Progenitor cell of endocrine pancreas (in vitro differentiated cells): ENCODE measurements around the gene ZNF765. TPM values are rescaled to one million over a fixed set of nuclear protein-coding genes. Genes with fewer than 3 reads are reported as not detected.
A peak's percentile ranks its signal among the peaks of the same experiment; 100 is the strongest.
"Not testable (repeated sequence)": the region's sequence is repeated elsewhere in the genome, so short reads cannot be mapped to it uniquely, and the experiment has no call there.

Experiments
- DNase-seq: peaks from one replicate; pipeline ENCODE4 v3.0.0; 2021; ENCODE audit warnings: low spot score; ENCODE audit not compliant: unreplicated experiment
- H3K27ac Mint-ChIP-seq: 2 replicates; pipeline ENCODE4 v1.8.0; 2021; ENCODE audit warnings: mild to moderate bottlenecking, moderate library complexity, mixed read lengths
- H3K27me3 Mint-ChIP-seq: 2 replicates; pipeline ENCODE4 v1.8.0; 2021; ENCODE audit warnings: mixed read lengths
- H3K36me3 Mint-ChIP-seq: 2 replicates; pipeline ENCODE4 v1.8.0; 2022; ENCODE audit warnings: mixed read lengths; ENCODE audit not compliant: insufficient read depth
- H3K4me1 Mint-ChIP-seq: 2 replicates; pipeline ENCODE4 v1.8.0; 2021; ENCODE audit warnings: low read depth, mixed read lengths
- H3K4me3 Mint-ChIP-seq: 2 replicates; pipeline ENCODE4 v1.8.0; 2021; ENCODE audit warnings: low read depth, mild to moderate bottlenecking, moderate library complexity, mixed read lengths
- H3K9me3 Mint-ChIP-seq: 2 replicates; pipeline ENCODE4 v1.8.0; 2021; ENCODE audit warnings: low read depth, mixed read lengths
- CTCF ChIP-seq: fragments of 200-600 bp; sonication (generic); IDR thresholded peaks from one replicate; pipeline ENCODE4 v1.5.0; 2021; ENCODE audit warnings: antibody characterized with exemption, mild to moderate bottlenecking; ENCODE audit not compliant: unreplicated experiment
- long read RNA-seq: library from polyadenylated mRNA; unstranded; transcript quantifications from one replicate; pipeline ENCODE4 v2.0.0, GENCODE V29; 2020
- total RNA-seq: library from RNA; stranded (reverse); gene quantifications from 2 replicates; pipeline ENCODE4 v1.2.1, GENCODE V29; 2021

Gene ZNF765
- total RNA-seq: 29.8 and 32.9 TPM in 2 replicates
- long read RNA-seq, full-length matches to known transcripts: 19 of 80 reads
- long read RNA-seq, partial matches to known transcripts: 7 of 80 reads
- long read RNA-seq, other reads (novel, unspliced or antisense): 54 of 80 reads

GRCh38 chr19:53394974-53395839 lies at the start of gene ZNF765:
Gene ZNF765, plus strand, starts transcription at chr19:53395149. Its CDS starts 2,867 bp downstream, at chr19:53398016.
- Mint-ChIP-seq H3K9me3 (no peaks in the 10 kb centered on the region), H3K4me3 (peak within 1 kb of the TSS; percentile 98), H3K27me3 (no peaks in the 10 kb centered on the region), H3K27ac (peak within 1 kb of the TSS; percentile 99), H3K4me1 (peaks cover 23% of the 10 kb centered on the region), H3K36me3 (peaks cover 7% of the 10 kb centered on the region)
- DNase-seq: peak; percentile 95
- peak; percentile 57 for TF ChIP-seq CTCF

- Mint-ChIP-seq H3K4me1 (no peaks in the 10 kb centered on the region), H3K27ac (peak overlapping the region; percentile 21), H3K4me3 (no peak overlapping the region), H3K36me3 (peaks cover 61% of the 10 kb centered on the region), H3K27me3 (no peaks in the 10 kb centered on the region), H3K9me3 (peaks cover 57% of the 10 kb centered on the region)
- no peak for TF ChIP-seq CTCF
- no peak for DNase-seq
These were observed 39.2 kb upstream of the ZNF765 start for GRCh38 chr19:53355739-53356138.

GRCh38 chr19:53357821-53358581 lies 36.9 kb upstream of the ZNF765 start:
- H3K4me1 Mint-ChIP-seq: peaks cover 9% of the 10 kb centered on the region
- peaks cover 35% of the 10 kb centered on the region for H3K9me3 Mint-ChIP-seq
- DNase-seq: no peak
- H3K4me3 Mint-ChIP-seq: no peak overlapping the region
- H3K27ac Mint-ChIP-seq: no peak overlapping the region
- no peaks in the 10 kb centered on the region for H3K27me3 Mint-ChIP-seq
- no peak for TF ChIP-seq CTCF
- H3K36me3 Mint-ChIP-seq: peaks cover 38% of the 10 kb centered on the region

- Mint-ChIP-seq H3K4me1 (peaks cover 26% of the 10 kb centered on the region), H3K9me3 (peaks cover 24% of the 10 kb centered on the region), H3K36me3 (peaks cover 21% of the 10 kb centered on the region)
- DNase-seq, H3K4me3 Mint-ChIP-seq, H3K27me3 Mint-ChIP-seq, H3K27ac Mint-ChIP-seq: not testable (repeated sequence)
These were observed 34.9 kb upstream of the ZNF765 start for GRCh38 chr19:53360056-53360455.

GRCh38 chr19:53365134-53365898 lies 29.6 kb upstream of the ZNF765 start, which contains the start of gene ZNF525:
Gene ZNF525, plus strand, starts transcription at chr19:53365705. Its CDS starts 6,577 bp downstream, at chr19:53372282.
- DNase-seq: peak; percentile 93
- Mint-ChIP-seq H3K27me3 (no peaks in the 10 kb centered on the region), H3K4me1 (peaks cover 46% of the 10 kb centered on the region), H3K27ac (peak within 1 kb of the TSS; percentile 96), H3K9me3 (no peaks in the 10 kb centered on the region), H3K36me3 (peaks cover 1% of the 10 kb centered on the region), H3K4me3 (peak within 1 kb of the TSS; percentile 95)
- TF ChIP-seq CTCF: peak; percentile 47
